Sigmoid colon (tissue), 7 donors: ENCODE measurements around the gene CACNA1E. TPM values are rescaled to one million over a fixed set of nuclear protein-coding genes. Genes with fewer than 3 reads are reported as not detected.

Source experiments
- DNase-seq: peaks from one replicate; pipeline ENCODE4 v3.0.0-alpha.2; 2019
- H3K27ac ChIP-seq, 4 donors: fragments of 200-600 bp; sonication (generic); one replicate each; pipeline ENCODE4 v1.5.1; 2016 to 2019; ENCODE audit warnings: mild to moderate bottlenecking in 1 of 4
- H3K27me3 ChIP-seq, 3 donors: fragments of 200-600 bp; sonication (generic); one replicate each; pipeline ENCODE4 v1.5.1; 2019; ENCODE audit warnings: mild to moderate bottlenecking in 1 of 3
- H3K36me3 ChIP-seq, 4 donors: fragments of 200-600 bp; sonication (generic); one replicate each; pipeline ENCODE4 v1.5.1; 2016 to 2019
- H3K4me1 ChIP-seq, 4 donors: fragments of 200-600 bp; sonication (generic); one replicate each; pipeline ENCODE4 v1.5.1; 2017 to 2019
- H3K4me3 ChIP-seq, 4 donors: fragments of 200-600 bp; sonication (generic); one replicate each; pipeline ENCODE4 v1.5.1; 2017 to 2019; ENCODE audit warnings: mild to moderate bottlenecking in 2 of 4, moderate library complexity in 1 of 4
- H3K9me3 ChIP-seq, 4 donors: fragments of 200-600 bp in 3 of 4; sonication (generic) in 3 of 4; one replicate each; pipeline versions ENCODE4 v1.5.1 to v1.6.1; 2013 to 2019
- CTCF ChIP-seq, 4 experiments: fragments of 450-650 bp in 3 of 4; fragments of 200-600 bp in 1 of 4; IDR thresholded peaks; one replicate each; pipeline ENCODE4 v1.5.1; 2016 to 2019; ENCODE audit warnings: antibody characterized with exemption in 4 of 4, mild to moderate bottlenecking in 3 of 4, moderate library complexity in 2 of 4
- EP300 ChIP-seq, 4 donors: sonication (generic); formaldehyde crosslinking; IDR thresholded peaks; one replicate each; pipeline ENCODE4 v1.6.1; 2017; ENCODE audit warnings: antibody characterized with exemption in 4 of 4
- POLR2A ChIP-seq, 2 donors: fragments of 450-650 bp; IDR thresholded peaks; one replicate each; pipeline ENCODE4 v1.6.1; 2016; ENCODE audit warnings: antibody characterized with exemption in 2 of 2, mild to moderate bottlenecking in 2 of 2, moderate library complexity in 2 of 2
- POLR2AphosphoS5 ChIP-seq, 4 donors: sonication (generic); formaldehyde crosslinking; IDR thresholded peaks; one replicate each; pipeline ENCODE4 v1.6.1; 2017; ENCODE audit warnings: antibody characterized with exemption in 4 of 4
- WGBS, 2 donors: extraction: QIAGEN DNeasy Blood & Tissue Kit; methylation state at CpG; one replicate each; pipeline ENCODE4 v1.1.7; 2013; 5-methylcytosine and 5-hydroxymethylcytosine counted together
- intact Hi-C: fragments of 100-400 bp; cut with DNase I; formaldehyde crosslinking; loops from one replicate; pipeline ENCODE4 v1.15.1; 2023
- polyA plus RNA-seq, 3 donors: library from polyadenylated mRNA; stranded (reverse); fragments of 200-250 nt; gene quantifications; one replicate each; pipeline ENCODE4 v1.2.3, GENCODE V29; 2013
- total RNA-seq, 4 donors: library from RNA; depleted of rRNA; stranded (reverse); fragments of >200 nt; gene quantifications; one replicate each; pipeline ENCODE4 v1.1.0, GENCODE V29; 2016
- donor health status: healthy with polysubstance abuse.
- donor health status: Bipolar disorder and iron deficiency.
- donor health status: healthy.

CACNA1E gene
- total and polyA plus RNA-seq, 7 donors, result 0.16 to 1.1 (median 0.36) TPM; not detected in 2

DNA sequence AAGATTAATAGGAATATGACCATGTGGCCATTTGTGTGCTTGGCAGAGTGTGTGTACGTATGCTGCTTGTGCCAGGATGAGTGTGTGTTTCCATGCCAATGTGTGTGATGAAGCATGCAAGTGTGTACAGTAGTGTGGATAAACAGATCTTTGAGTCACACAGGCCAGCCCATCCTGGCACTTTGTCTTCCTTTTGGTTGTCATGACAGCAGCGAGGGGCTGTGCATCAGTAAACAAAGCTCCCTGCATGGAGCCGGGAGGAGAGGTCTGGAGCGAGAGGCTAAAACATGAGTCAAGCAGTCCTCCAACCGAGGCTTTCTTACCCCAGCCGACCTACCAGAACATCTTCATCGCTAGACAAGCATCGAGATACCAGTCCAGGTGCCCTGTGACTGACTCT is 221.2 kb downstream of the CACNA1E start:
- TF ChIP-seq EP300 (IDR thresholded peaks at IDR 0.05) (no peak), POLR2A (IDR thresholded peaks at IDR 0.05) (no peak), CTCF (IDR thresholded peaks at IDR 0.05) (no peak), POLR2AphosphoS5 (IDR thresholded peaks at IDR 0.05) (no peak)
- Histone ChIP-seq H3K4me1 (no peaks in the 10 kb centered on the region), H3K4me3 (no peak overlapping the region), H3K9me3 (no peaks in the 10 kb centered on the region), H3K27ac (no peak overlapping the region), H3K36me3 (no peaks in the 10 kb centered on the region), H3K27me3 (no peaks in the 10 kb centered on the region)
- intact Hi-C loops, result no loop called here
- no peak for DNase-seq
- WGBS, 2 donors, result 59 to 60% methylated on average over 8 of the region's 8 CpGs

- Histone ChIP-seq H3K9me3 (no peaks in the 10 kb centered on the region), H3K4me1 (no peaks in the 10 kb centered on the region), H3K27ac (no peak overlapping the region), H3K4me3 (no peak overlapping the region), H3K27me3 (no peaks in the 10 kb centered on the region), H3K36me3 (no peaks in the 10 kb centered on the region)
- TF ChIP-seq POLR2AphosphoS5 (IDR thresholded peaks at IDR 0.05) (no peak), EP300 (IDR thresholded peaks at IDR 0.05) (no peak), POLR2A (IDR thresholded peaks at IDR 0.05) (no peak), CTCF (IDR thresholded peaks at IDR 0.05) (no peak)
- no peak for DNase-seq
- 83 to 84% methylated on average over 4 of the region's 4 CpGs for WGBS, 2 donors
- intact Hi-C loops, result no loop called here
Measured at GRCh38 chr1:181711820-181712219, 228.5 kb downstream of the CACNA1E start.

DNA sequence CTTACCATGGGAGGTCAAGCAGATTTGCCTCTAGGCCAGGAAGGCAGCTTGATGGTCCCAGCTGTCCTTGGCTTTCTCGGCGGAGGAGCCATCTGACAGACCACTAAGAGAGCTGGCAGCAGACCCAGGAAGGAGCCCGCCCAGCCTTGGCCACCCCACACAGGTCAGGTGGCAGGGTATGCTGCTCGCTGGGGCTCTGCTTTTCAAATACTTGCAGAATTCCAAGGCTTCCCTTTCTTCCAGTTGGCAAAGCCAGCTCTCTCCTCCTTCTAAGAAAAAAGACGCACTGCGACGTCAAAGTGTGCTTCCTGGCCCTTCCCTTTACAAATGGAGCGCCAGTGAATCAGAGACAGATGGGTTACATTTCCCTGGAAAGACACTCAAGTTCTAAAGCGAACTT is 229.4 kb downstream of the CACNA1E start:
- WGBS, 2 donors, result 72 to 79% methylated on average over 9 of the region's 9 CpGs
- H3K36me3 ChIP-seq, result no peaks in the 10 kb centered on the region
- intact Hi-C loops, result no loop called here
- H3K4me3 ChIP-seq, result no peak overlapping the region
- H3K4me1 ChIP-seq, result no peaks in the 10 kb centered on the region
- H3K9me3 ChIP-seq, result no peaks in the 10 kb centered on the region
- no peak overlapping the region for H3K27ac ChIP-seq
- TF ChIP-seq CTCF (IDR thresholded peaks at IDR 0.05), result no peak
- TF ChIP-seq POLR2AphosphoS5 (IDR thresholded peaks at IDR 0.05), result no peak
- no peak for TF ChIP-seq POLR2A (IDR thresholded peaks at IDR 0.05)
- TF ChIP-seq EP300 (IDR thresholded peaks at IDR 0.05), result no peak
- DNase-seq, result no peak
- H3K27me3 ChIP-seq, result no peaks in the 10 kb centered on the region

DNA sequence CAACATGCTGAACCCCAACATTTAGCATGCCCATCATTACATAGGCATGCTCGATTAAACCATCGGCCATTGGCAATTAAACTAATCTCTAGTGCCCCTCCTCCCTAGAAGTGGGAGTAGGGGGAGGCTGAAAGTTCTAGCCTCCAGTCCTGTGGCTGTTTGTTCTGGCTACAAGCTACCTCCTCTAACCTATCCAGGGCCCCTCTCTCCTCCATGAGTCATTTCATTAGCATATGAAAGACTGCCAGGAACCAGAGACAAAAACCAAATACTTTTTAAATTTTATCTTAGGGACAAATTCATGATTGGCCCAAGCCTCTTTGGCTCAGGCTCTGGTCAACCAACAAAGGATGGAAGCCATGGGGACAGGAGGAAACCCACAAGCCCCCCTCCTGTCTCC is 231.1 kb downstream of the CACNA1E start:
- no peaks in the 10 kb centered on the region for H3K4me1 ChIP-seq
- H3K9me3 ChIP-seq, result no peaks in the 10 kb centered on the region
- no peak for TF ChIP-seq POLR2AphosphoS5 (IDR thresholded peaks at IDR 0.05)
- TF ChIP-seq EP300 (IDR thresholded peaks at IDR 0.05), result no peak
- no peak for TF ChIP-seq POLR2A (IDR thresholded peaks at IDR 0.05)
- no peak for TF ChIP-seq CTCF (IDR thresholded peaks at IDR 0.05)
- H3K4me3 ChIP-seq, result no peak overlapping the region
- H3K27me3 ChIP-seq, result no peaks in the 10 kb centered on the region
- H3K27ac ChIP-seq, result no peak overlapping the region
- WGBS, 2 donors, result 90 to 93% methylated on average over 2 of the region's 2 CpGs
- no peaks in the 10 kb centered on the region for H3K36me3 ChIP-seq
- DNase-seq, result no peak
- intact Hi-C loops, result no loop called here

DNA sequence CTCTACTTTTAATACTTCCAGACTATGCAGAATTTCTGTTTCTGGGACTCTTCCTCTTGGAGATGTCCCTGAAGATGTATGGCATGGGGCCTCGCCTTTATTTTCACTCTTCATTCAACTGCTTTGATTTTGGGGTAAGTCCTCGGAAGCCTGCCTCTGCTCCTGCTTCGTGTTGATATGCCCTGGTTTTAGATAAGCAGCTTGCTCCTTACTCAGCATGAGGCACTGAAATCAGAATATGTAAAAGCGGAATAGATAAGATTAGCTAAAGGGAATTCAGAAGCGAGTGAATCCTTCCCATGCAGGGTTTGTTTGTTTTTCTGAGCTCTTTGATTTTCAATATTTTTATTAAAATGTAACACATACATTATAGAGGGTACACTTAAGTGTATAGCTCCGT is 234.7 kb downstream of the CACNA1E start:
- H3K4me1 ChIP-seq, result no peaks in the 10 kb centered on the region
- TF ChIP-seq POLR2AphosphoS5 (IDR thresholded peaks at IDR 0.05), result no peak
- TF ChIP-seq EP300 (IDR thresholded peaks at IDR 0.05), result no peak
- no peak for DNase-seq
- intact Hi-C loops, result no loop called here
- H3K4me3 ChIP-seq, result no peak overlapping the region
- H3K36me3 ChIP-seq, result no peaks in the 10 kb centered on the region
- no peak overlapping the region for H3K27ac ChIP-seq
- H3K27me3 ChIP-seq, result no peaks in the 10 kb centered on the region
- H3K9me3 ChIP-seq, result no peaks in the 10 kb centered on the region
- 51 to 60% methylated on average over 6 of the region's 6 CpGs for WGBS, 2 donors
